ENCODE results near the gene INHBE.

DNA sequence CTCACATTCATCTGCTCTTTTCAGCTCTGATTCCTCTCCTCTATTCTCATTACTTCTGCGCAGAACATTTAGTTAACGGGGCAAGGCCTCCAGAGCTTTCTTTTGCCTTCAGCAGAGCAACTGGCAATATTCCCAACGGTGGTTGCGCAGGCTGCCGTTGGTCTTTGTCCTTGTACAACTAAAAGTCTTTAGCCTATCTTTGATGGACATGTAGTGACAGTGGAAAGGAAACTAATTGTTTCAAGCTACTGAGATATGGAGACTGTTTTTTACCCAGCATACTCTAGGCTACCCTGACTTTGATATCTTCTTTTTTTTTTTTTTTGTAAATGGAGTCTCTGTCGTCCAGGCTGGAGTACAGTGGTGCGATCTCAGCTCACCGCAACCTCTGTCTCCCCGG lies 36.9 kb upstream of the INHBE start:
- no peak for TF ChIP-seq EP300 (IDR thresholded peaks at IDR 0.05; ENCODE audit: borderline replicate concordance in 1 of 2, low read depth in 2 of 2, low read length in 2 of 2)
- no peak for TF ChIP-seq CTCF (IDR thresholded peaks at IDR 0.05; ENCODE audit: control extremely low read depth in 1 of 3, insufficient read depth in 1 of 3, low read depth in 1 of 3, low read length in 3 of 3)
- TF ChIP-seq CREB1 (IDR thresholded peaks at IDR 0.05): no peak
- no peak for TF ChIP-seq EZH2 (IDR thresholded peaks at IDR 0.05; ENCODE audit: low read depth, low read length, severe bottlenecking)
- no peak for TF ChIP-seq TAF1 (IDR thresholded peaks at IDR 0.05; ENCODE audit: low read depth, low read length)
- no peak for TF ChIP-seq CHD2 (IDR thresholded peaks at IDR 0.05; ENCODE audit: low read length)
- TF ChIP-seq CBX5 (IDR thresholded peaks at IDR 0.05; ENCODE audit: low read depth, low read length): no peak
- no peak for TF ChIP-seq TCF12 (IDR thresholded peaks at IDR 0.05; ENCODE audit: low read depth, low read length)
